Inflammatory macrophage treated with lipopolysaccharide for 1 hour (primary cell): ENCODE results near the gene UBA5.

Source experiments
- DNase-seq, 2 donors: peaks; one replicate each; pipeline ENCODE4 v3.0.0-alpha.2; 2020 to 2022

Gene UBA5

DNA sequence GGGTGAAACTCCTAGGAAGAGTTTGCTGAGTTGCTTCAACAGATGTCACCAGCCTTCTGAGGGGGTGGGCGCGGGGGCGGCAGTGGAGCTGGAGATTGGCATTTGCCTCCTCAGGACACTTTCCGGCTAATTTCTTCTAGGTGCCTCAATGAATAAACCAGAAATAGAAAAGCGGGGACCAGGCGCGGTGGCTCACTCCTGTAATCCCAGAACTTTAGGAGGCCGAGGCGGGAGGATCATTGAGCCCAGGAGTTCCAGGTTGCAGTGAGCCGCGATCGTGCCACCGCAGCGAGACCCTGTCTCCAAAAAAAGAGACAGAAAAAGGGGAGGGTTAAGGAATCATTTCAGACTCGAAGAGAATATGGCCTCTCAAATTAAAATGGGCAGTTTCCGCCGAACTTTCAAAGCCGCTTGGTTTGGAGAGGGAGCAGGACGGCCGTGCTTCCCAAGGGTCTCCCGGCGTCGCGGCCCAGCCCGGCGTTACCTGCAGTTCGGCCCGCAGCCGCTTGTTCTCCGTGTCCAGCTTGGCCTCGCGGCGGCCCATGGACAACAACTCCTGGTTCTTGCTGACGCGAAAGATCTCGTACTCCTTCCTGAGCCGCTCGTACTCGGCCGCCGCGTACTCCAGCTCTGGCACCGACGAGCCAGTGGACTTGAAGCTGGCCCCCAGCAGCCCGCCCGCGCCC lies 61.5 kb downstream of the UBA5 start:
- peak; percentile 46 for DNase-seq

DNA sequence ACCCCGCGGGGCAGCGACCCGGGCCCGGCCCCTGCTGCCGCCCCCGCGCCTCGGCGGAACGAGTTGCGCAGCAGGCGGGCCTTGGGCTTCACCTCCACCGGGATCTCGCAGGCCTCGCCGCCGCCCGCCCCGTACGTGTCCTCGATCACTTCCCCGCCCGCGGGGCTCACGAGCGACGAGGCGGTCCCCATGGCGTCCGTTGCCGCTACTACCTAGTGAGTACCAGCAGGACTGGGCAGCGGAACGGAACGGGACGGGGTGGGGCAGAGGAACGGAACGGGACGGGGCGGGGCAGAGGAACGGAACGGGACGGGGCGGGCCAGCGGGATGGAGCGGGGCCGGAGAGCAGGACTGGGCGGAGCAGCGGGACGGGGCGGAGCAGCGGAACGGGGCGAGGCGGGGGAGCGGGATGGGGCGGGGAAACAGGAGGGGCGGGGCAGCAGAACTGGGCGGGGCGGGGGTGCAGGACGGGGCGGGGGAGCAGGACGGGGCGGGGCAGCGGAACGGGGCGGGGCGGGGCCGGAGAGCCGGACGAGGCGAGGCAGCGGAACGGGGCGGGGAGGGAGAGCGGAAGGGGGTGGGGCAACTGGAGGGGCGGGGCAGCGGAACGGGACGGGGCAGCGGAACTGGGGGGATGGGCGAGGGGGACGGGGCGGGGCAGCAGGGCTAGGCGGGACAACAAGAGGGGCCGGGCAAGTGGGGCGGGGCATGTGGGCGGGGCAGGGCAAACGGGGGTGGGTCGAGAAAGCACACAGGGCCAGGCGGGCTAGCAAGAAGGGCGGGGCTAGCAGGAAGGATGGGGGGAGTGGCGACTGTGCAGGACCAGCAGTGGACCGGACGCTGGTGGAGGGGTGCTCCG lies 62.3 kb downstream of the UBA5 start, which contains the start of gene NPHP3:
NPHP3 (minus strand) TSS at position 245 of the 859 bp plus-strand sequence; CDS start at position 191, 54 bp downstream.
- DNase-seq, result peak; percentile 95 to 97

DNA sequence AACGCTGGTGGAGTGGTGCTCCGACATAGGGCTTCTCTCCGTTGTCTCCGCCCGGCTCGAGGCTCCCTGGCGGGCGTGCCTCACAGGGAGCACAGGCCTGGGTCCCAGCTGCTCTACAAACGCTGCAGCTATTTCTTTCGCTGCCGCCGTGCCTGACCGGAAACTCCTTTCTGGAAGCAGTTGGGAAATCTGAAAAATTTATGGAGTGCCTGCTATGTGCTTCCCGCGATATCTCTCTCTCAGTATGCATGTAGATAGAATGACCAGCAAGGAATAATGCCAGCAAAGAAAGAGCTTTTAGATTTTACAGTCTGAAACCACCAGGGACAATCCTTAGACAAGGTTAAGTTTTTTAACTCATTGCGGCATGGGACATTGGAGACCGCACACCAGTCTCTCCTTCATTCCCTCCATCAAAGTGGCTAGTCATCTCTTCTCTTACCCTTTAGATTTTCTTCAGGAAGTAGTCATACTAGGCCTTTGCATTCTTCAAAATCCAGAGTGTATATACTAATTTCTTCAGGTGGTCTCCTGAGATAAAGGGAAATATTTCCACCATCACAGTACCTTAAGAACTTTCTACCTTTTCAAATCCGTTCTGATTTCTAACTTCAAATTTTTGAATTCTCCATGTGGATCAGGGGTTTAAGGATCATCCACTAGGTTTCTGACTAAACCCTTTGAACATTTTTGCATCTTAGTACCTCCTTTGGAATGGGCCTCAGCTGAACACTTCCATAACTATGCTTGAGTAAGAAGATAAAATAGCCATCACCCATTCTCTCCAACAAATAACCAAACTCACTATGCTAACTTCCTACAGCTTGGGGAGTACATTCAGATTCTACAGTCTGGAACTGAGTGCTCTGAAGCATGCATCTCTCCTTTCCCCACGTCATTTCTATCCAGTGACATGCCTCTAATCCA lies 63.2 kb downstream of the UBA5 start:
- no peak for DNase-seq

DNA sequence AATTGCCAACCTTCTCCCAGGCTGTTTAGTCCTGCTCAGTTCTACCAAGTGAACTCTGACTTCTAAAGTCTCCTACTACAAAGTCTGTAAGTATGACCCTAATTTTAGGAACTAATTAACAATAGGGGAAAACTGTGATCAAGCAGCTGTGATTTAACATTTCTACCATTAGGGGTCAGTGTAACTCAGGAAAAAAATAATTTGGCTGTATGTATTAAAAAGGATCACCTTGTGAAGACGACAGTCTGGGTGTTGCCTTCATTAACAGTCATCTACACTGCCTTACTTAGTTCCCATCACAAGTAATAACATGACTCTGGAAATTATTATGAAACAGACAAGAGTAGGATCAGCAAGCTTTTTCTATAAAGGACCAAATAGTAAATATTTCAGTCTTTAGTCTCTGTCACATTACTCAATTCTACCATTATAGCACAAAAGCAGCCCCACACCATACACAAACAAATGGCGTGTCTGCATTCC lies 66.3 kb downstream of the UBA5 start:
- peak; percentile 33 to 79 for DNase-seq
